LNCaP clone FGC (cell line): ENCODE measurements around the gene URI1.

ENCODE experiments used
- DNase-seq: peaks from one replicate; pipeline ENCODE4 v3.0.0-alpha.2; 2011; ENCODE audit warnings: low read depth
- H3K4me3 ChIP-seq: 2 replicates; pipeline ENCODE4 v1.5.1; 2011; ENCODE audit warnings: mild to moderate bottlenecking, low read depth, low read length, control low read depth
- TF ChIP-seq, protein P1 (sequence below): IDR thresholded peaks from 2 replicates; pipeline ENCODE4 v1.5.1; 2012; ENCODE audit warnings: mild to moderate bottlenecking; ENCODE audit not compliant: control insufficient read depth, insufficient read depth; ENCODE audit errors: extremely low read depth

URI1 gene, protein sequence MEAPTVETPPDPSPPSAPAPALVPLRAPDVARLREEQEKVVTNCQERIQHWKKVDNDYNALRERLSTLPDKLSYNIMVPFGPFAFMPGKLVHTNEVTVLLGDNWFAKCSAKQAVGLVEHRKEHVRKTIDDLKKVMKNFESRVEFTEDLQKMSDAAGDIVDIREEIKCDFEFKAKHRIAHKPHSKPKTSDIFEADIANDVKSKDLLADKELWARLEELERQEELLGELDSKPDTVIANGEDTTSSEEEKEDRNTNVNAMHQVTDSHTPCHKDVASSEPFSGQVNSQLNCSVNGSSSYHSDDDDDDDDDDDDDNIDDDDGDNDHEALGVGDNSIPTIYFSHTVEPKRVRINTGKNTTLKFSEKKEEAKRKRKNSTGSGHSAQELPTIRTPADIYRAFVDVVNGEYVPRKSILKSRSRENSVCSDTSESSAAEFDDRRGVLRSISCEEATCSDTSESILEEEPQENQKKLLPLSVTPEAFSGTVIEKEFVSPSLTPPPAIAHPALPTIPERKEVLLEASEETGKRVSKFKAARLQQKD

DNA sequence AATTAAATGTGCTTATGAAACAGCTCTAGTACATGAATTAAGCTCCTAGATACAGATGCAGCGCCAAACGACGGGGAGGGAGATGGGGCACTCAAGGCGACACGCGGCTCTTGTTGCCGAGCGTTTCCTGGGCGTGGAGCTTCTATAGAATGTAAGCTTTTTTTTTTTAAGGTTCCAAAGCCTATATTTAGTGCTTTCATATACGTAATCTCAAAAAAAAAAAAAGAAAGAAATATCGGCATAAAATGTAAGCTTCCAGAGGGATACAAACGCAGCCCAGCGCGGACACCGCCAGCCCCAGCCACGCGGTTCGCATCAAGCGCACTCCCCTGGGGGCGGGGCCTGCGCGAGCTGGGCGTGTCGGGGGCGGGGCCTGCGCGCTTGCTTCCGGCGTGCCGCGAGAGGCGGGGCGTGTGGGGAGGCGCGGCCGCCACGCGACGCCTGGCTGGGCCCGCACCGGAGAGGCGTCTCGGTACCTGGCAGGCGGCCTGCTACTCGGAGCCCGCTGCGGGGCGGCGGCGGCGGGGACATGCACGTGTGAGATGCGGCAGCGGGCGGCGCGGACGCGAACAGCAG lies at the start of gene URI1:
Gene URI1 (plus strand): TSS at position 412 of the 576 bp plus-strand sequence. CDS start 309 bp downstream, outside the sequence.
- peak; percentile 21 for DNase-seq
- peak within 1 kb of the TSS; percentile 95 for H3K4me3 ChIP-seq
- TF ChIP-seq, protein P1, sequence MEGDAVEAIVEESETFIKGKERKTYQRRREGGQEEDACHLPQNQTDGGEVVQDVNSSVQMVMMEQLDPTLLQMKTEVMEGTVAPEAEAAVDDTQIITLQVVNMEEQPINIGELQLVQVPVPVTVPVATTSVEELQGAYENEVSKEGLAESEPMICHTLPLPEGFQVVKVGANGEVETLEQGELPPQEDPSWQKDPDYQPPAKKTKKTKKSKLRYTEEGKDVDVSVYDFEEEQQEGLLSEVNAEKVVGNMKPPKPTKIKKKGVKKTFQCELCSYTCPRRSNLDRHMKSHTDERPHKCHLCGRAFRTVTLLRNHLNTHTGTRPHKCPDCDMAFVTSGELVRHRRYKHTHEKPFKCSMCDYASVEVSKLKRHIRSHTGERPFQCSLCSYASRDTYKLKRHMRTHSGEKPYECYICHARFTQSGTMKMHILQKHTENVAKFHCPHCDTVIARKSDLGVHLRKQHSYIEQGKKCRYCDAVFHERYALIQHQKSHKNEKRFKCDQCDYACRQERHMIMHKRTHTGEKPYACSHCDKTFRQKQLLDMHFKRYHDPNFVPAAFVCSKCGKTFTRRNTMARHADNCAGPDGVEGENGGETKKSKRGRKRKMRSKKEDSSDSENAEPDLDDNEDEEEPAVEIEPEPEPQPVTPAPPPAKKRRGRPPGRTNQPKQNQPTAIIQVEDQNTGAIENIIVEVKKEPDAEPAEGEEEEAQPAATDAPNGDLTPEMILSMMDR, result no peak

DNA sequence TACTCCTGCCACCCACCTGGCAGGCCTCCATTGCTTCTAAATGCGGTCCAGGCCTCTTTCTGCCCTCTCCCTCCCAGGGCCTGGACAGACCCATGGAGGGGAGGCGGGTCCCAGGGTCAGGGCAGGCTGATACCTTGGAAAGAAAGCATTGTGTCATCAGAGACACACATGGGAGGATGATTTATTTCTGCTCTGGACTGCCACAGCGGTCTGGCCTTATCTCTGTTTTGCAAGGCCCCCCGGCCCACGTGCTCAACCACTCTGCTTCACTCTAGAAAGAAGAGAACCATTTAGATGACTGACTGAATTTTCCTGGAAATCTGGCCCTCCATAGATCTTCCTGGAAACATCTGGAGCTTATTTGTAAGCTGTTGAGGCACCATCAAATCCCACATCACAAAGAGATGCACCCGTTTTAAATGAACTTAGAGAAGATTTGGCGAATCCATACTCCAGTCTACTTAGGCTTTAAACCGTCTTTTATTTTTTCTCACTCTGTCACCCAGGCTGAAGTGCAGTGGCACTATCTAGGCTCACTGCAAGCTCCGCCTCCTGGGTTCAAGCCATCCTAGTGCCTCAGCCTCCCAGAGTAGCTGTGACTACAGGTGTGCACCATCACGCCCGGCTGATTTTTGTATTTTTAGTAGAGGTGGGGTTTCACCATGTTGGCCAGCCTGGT lies 48.3 kb upstream of the URI1 start:
- TF ChIP-seq, protein P1, result no peak
- H3K4me3 ChIP-seq, result no peak overlapping the region
- DNase-seq, result no peak

DNA sequence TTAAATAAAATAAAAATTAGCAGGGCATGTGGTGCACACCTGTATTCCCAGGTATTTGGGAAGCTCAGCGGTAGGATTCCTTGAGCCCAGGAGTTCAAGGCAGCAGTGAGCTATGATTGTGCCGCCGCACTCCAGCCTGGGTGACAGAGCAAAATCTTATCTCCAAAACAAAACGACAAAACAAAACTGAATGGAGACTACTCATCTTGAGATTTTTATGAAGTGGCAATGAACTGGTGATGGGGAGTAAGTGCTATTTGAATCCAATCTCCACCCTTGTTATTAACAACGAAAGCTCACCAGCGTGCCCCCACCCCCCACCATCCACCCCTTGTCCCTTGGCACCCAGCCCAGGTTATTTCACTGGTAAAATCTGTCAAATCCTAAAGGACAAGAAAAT lies 45.2 kb upstream of the URI1 start:
- no peak for DNase-seq
- TF ChIP-seq, protein P1, result no peak
- H3K4me3 ChIP-seq, result no peak overlapping the region

DNA sequence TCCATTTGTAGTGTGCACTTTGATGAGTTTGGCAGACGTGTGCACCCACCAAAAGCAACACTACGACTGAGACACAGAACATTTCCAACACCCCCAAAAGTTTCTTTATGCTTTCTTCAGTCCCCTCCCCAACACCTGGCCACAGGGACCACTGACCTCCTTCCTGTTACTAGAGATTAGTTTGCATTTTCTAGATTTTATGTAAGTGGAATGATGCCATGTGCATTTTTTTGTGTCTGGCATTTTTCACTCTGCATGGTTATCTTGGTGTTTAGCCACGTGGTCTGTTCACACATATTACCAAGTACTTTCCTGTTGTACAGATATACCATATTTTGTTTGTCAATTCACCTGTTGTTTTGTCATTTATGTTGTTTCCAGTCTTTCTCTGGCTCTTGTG lies 44.6 kb upstream of the URI1 start:
- TF ChIP-seq, protein P1, result no peak
- no peak overlapping the region for H3K4me3 ChIP-seq

DNA sequence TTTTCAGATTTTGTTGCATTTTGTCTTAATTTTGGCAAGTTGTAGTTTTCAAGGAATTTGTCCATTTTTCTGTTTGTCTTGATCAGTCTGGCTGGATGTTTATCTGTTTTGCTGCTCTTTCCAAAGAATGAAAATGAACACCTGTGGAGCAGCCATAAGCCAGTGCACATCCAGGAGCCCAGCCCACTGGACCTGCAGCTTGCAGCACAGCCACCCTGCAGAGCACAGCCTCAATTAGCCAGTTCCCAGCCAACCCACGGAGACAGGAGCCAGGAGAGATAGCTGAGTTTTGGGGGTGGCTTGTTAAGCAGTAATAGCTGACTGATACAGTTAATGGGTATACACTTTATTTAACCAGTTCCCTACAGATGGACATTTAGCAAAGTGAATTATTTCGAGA lies 38.0 kb upstream of the URI1 start:
- DNase-seq, result no peak
- no peak overlapping the region for H3K4me3 ChIP-seq
- TF ChIP-seq, protein P1, result no peak

More for the DNA sequence above, 44.6 kb upstream of the URI1 start:
- DNase-seq, result no peak

DNA sequence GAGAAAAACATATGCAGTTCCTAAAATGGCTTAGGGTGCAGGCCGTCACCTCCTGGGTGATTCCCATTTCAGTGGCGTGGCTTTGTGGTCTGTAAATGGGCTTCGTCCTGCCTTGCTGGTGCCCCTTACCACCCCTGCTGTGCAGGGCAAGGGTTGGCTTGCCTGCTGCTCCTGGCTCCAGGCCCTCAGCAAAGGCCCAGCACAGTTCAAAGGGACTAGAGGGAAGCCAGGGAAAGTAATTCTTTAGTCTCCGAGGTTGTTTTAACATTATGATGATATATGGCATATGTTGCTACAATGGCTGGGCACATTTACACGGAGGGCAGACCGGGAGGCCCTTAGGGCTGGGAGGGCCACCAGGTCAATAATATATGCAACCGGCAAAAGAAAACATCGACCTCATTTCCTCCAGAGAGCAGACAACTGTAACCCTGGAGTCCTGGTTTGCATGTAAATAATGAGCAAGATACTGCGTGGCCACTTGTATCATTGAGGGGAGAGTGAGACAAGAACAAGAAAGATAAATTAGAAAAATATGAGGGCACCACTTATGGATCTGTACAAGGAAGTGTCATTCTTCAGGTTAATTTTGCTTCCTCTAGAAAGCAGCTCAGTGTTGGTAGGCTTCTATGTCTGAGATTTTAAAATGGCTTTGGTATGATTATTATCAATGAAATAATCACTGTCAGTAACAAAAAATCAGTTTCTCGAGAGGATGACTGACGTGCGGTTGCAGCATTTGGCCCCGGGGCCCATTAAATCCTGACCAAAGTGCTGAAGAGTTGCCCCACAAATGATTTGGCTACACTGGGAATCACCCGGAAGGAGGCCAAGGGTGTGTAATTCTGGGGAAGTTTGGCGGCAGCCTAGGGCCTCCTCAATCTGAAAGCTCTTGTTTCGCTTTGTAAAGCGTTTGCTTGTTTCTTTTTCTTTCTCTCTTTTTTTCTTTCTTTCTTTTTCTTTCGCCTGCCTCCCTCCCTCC lies 32.8 kb upstream of the URI1 start:
- no peak overlapping the region for H3K4me3 ChIP-seq
- TF ChIP-seq, protein P1, result no peak
- no peak for DNase-seq
